Lung (tissue), 12 donors: ENCODE results near the gene S1PR3. TPM values are rescaled to one million over a fixed set of nuclear protein-coding genes. Genes with fewer than 3 reads are reported as not detected.
A peak's percentile ranks its signal among the peaks of the same experiment; 100 is the strongest.

Experiments
- ATAC-seq: fragments of 200-7000 bp; cut with Tn5 transposase; one replicate; pipeline ENCODE4 v1.9.1; 2020; ENCODE audit warnings: moderate number of reproducible peaks; ENCODE audit not compliant: insufficient read depth, low FRiP score
- DNase-seq, 3 donors: peaks; one replicate each; pipeline ENCODE4 v3.0.0-alpha.2; 2013 to 2017
- H3K27ac ChIP-seq, 2 donors: one replicate each; pipeline ENCODE4 v1.5.1; 2013; ENCODE audit warnings: mild to moderate bottlenecking in 2 of 2, moderate library complexity in 2 of 2, control low read depth in 1 of 2, inconsistent platforms in 1 of 2, low read depth in 1 of 2, low read length in 1 of 2
- H3K27me3 ChIP-seq, 3 donors: one replicate each; pipeline ENCODE4 v1.5.1; 2013; ENCODE audit warnings: low read length in 2 of 3; ENCODE audit not compliant: control insufficient read depth in 3 of 3, insufficient read depth in 3 of 3
- H3K36me3 ChIP-seq, 4 donors: one replicate each; pipeline ENCODE4 v1.5.1; 2013; ENCODE audit warnings: low read length in 4 of 4, mild to moderate bottlenecking in 1 of 4, moderate library complexity in 1 of 4; ENCODE audit not compliant: control insufficient read depth in 4 of 4, insufficient read depth in 4 of 4
- H3K4me1 ChIP-seq, 5 donors: one replicate each; pipeline ENCODE4 v1.5.1; 2013; ENCODE audit warnings: low read length in 5 of 5, mild to moderate bottlenecking in 2 of 5, moderate library complexity in 1 of 5; ENCODE audit not compliant: control insufficient read depth in 5 of 5, insufficient read depth in 5 of 5
- H3K4me3 ChIP-seq: one replicate; pipeline ENCODE4 v1.5.1; 2013; ENCODE audit warnings: mild to moderate bottlenecking, control low read depth, moderate library complexity
- H3K9ac ChIP-seq, 2 donors: one replicate each; pipeline ENCODE4 v1.5.1; 2013; ENCODE audit warnings: low read length in 2 of 2, control low read depth in 1 of 2; ENCODE audit not compliant: insufficient read depth in 1 of 2
- H3K9me3 ChIP-seq, 4 donors: one replicate each; pipeline ENCODE4 v1.5.1; 2013; ENCODE audit warnings: low read length in 3 of 4, mild to moderate bottlenecking in 1 of 4, moderate library complexity in 1 of 4; ENCODE audit not compliant: control insufficient read depth in 4 of 4, insufficient read depth in 3 of 4
- WGBS, 2 donors: extraction: QIAGEN DNeasy Blood & Tissue Kit; methylation state at CpG; one replicate each; pipeline ENCODE4 v1.1.7; 2013; 5-methylcytosine and 5-hydroxymethylcytosine counted together
- polyA plus RNA-seq, 2 donors: library from polyadenylated mRNA; stranded (reverse); fragments of 200-250 nt; gene quantifications; one replicate each; pipeline ENCODE4 v1.2.1, GENCODE V29; 2013
- total RNA-seq, 2 donors: library from RNA; depleted of rRNA in 1 of 2; stranded (reverse); fragments of >200 nt in 1 of 2; gene quantifications; one replicate each; pipeline ENCODE4 v1.2.1, GENCODE V29; 2014 to 2021
- TF ChIP-seq, protein P1 (sequence below): IDR thresholded peaks from 2 replicates; pipeline ENCODE4 v1.5.1; 2012; ENCODE audit warnings: mild to moderate bottlenecking; ENCODE audit errors: control extremely low read depth, extremely low read depth
- donor health status: control.
- donor health status: control.
- donor health status: Bipolar disorder and iron deficiency.
- donor health status: healthy.
- donor health status: DM: yes; HTN: yes; CAD: no.

S1PR3 gene
- total and polyA plus RNA-seq, 4 donors, result 2.8 to 38.7 (median 14.3) TPM

- no peaks in the 10 kb centered on the region for H3K27me3 ChIP-seq
- DNase-seq (no peak), ATAC-seq (no peak)
- peaks cover 0 to 5% (median 0%) of the 10 kb centered on the region in 4 donors for H3K9me3 ChIP-seq
- no peak overlapping the region for H3K9ac ChIP-seq
- peaks cover 13 to 68% (median 16%) of the 10 kb centered on the region in 5 donors for H3K4me1 ChIP-seq
- TF ChIP-seq, protein P1, sequence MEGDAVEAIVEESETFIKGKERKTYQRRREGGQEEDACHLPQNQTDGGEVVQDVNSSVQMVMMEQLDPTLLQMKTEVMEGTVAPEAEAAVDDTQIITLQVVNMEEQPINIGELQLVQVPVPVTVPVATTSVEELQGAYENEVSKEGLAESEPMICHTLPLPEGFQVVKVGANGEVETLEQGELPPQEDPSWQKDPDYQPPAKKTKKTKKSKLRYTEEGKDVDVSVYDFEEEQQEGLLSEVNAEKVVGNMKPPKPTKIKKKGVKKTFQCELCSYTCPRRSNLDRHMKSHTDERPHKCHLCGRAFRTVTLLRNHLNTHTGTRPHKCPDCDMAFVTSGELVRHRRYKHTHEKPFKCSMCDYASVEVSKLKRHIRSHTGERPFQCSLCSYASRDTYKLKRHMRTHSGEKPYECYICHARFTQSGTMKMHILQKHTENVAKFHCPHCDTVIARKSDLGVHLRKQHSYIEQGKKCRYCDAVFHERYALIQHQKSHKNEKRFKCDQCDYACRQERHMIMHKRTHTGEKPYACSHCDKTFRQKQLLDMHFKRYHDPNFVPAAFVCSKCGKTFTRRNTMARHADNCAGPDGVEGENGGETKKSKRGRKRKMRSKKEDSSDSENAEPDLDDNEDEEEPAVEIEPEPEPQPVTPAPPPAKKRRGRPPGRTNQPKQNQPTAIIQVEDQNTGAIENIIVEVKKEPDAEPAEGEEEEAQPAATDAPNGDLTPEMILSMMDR, result no peak
- no peaks in the 10 kb centered on the region for H3K36me3 ChIP-seq
- H3K4me3 ChIP-seq, result no peak overlapping the region
- WGBS, 2 donors, result 18 to 39% methylated on average over 1 of the region's 1 CpG
- peak overlapping the region in 1 of 2 donors; percentile 1 for H3K27ac ChIP-seq
Measured at GRCh38 chr9:88949961-88950340, 41.3 kb upstream of the S1PR3 start.

- ATAC-seq (no peak), DNase-seq (peak; percentile 91 to 98 (median 97))
- H3K9me3 ChIP-seq, result peaks cover 0 to 5% (median 0%) of the 10 kb centered on the region in 4 donors
- no peaks in the 10 kb centered on the region for H3K36me3 ChIP-seq
- no peaks in the 10 kb centered on the region for H3K27me3 ChIP-seq
- peaks cover 13 to 68% (median 16%) of the 10 kb centered on the region in 5 donors for H3K4me1 ChIP-seq
- TF ChIP-seq, protein P1, result no peak
- H3K4me3 ChIP-seq, result no peak overlapping the region
- 50 to 70% methylated on average over 10 of the region's 10 CpGs for WGBS, 2 donors
- no peak overlapping the region for H3K9ac ChIP-seq
- H3K27ac ChIP-seq, result peak overlapping the region in 1 of 2 donors; percentile 1
Measured at GRCh38 chr9:88950341-88951154, 40.7 kb upstream of the S1PR3 start.

DNA sequence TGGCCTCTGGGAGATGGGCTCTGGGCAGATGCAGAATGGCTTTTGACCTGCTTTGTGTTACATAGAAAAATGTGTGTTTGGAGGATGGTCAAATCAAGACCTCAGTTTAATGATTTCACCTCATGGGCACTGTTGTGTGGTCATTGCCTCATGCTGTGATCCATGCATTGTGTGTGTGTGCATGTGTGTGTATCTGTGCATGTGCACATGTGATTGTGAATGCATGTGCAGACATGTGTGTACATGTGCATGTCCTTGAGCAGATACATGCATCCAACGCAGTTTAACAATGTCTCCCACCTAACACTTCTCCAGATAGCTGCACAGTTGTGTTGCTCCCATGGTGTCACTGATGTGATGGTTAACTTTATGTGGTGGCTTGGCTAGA lies 40.1 kb upstream of the S1PR3 start:
- H3K4me3 ChIP-seq, result no peak overlapping the region
- H3K27me3 ChIP-seq, result no peaks in the 10 kb centered on the region
- no peak overlapping the region for H3K9ac ChIP-seq
- H3K27ac ChIP-seq, result no peak overlapping the region
- TF ChIP-seq, protein P1, result no peak
- H3K4me1 ChIP-seq, result peaks cover 13 to 65% (median 16%) of the 10 kb centered on the region in 5 donors
- no peaks in the 10 kb centered on the region for H3K36me3 ChIP-seq
- DNase-seq, result no peak
- 93 to 97% methylated on average over 1 of the region's 1 CpG for WGBS, 2 donors
- ATAC-seq, result no peak
- peaks cover 0 to 5% (median 0%) of the 10 kb centered on the region in 4 donors for H3K9me3 ChIP-seq
